Medulla oblongata (tissue), 1 donor: ENCODE measurements around the gene MLST8.

Experiments
- DNase-seq: peaks from one replicate; pipeline ENCODE4 v3.0.0-alpha.2; 2015; ENCODE audit errors: extremely low spot score

MLST8 gene, protein sequence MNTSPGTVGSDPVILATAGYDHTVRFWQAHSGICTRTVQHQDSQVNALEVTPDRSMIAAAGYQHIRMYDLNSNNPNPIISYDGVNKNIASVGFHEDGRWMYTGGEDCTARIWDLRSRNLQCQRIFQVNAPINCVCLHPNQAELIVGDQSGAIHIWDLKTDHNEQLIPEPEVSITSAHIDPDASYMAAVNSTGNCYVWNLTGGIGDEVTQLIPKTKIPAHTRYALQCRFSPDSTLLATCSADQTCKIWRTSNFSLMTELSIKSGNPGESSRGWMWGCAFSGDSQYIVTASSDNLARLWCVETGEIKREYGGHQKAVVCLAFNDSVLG

DNA sequence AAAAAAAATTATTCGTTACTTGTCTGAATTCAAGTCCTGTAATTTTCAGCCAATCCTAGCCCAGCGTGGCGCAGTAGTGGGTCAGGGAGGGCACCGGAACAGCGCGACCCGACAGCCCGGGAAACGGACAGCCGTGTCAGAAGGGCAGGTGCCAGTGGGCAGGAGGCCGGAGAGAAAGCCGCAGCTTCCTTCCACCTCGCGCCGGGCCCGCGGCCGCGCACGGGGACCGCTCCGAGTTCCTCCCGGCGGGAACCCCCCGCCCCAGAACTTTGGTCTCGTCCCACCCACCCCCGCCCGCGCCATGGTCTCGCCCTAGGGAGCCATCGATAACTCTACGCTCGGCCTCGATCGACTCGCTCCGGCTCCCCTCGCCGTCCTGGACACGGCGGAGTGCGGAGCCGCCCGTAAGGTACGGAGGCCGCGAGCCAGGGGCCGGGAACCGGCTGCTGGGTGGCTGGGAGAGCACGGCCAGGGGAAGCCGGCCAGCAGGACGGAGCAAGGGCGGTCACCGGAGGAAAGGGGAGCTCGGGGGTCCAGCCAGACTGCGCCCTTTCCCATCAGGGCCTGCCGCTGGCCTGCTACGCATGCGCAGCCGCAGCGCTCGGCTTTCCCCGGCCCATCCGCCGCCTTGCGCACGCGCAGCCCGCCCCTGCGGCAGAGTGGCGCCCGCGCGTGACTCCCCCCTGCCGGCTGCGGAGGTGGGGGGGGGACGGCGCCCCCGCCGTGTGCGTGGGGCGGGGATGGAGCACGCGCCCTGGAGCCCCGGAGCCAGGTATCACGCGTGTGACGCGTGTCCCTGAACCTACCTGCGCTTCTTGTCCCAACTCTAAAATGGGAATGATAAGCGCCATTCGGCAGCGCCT, at the start of gene MLST8:
TSS of gene MLST8 (plus strand) at position 351 of the 863 bp plus-strand sequence. CDS start 632 bp downstream, outside the sequence.
- DNase-seq: peak; percentile 90

DNA sequence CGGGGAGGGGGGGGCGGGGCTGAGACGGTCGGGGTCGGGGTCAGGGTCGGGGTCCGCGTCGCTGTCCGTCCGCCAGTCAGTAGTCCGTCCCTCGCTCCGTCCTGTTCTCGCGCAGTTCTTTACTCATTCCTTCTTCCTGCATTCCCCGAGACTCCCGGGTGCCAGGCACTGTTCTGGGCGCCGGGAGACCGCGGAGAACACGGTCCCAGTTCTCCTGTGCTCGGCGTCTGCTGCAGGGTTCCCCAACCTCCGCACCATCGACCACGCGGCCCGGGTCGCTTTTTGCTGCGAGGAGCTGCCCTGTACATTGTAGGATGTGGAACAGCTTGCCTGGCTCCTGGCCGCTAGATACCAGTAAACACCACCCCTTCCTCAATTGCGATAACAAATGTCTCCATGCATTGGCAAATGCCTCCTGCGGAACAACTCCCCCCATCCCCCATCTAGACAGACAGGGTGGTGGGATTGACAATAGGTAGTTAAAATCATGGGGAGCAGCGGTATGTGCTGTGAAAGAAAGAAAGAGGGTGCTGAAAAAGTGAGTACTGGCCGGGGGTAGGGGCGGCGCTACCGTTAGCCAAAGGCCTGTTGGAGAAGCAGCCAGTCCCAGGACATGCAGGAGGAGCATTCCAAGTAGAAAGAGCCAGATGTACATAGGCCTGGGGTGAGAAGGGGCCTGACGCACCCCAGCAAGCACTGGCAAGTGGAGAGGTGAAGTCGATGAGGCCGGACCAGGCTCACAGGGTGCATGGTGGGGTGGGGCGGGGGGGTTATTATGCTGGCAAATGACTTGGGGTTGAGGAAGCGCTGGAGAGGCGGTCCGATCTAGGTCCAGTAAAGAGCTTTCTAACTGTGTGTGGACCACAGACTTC, 49.0 kb upstream of the MLST8 start:
- DNase-seq: no peak

DNA sequence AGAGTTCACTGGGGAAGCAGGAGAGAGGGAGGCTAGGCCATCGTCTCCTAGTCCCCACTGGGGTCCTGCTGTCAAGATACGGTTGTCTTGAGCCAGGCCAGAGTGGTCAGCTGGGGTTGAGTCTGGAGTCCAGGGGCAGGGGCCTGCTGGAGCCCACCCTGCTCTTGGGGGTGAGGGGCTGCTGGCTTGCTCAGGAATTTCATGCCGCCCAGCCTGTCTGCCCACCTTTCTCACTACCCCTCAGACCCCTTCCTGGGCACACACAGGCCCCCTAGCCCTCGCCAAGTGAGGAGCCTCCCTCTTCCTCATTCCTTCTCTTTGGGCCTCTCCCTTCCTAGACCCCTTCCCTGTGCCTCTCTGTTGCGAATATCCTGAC, 48.4 kb upstream of the MLST8 start:
- DNase-seq: no peak

DNA sequence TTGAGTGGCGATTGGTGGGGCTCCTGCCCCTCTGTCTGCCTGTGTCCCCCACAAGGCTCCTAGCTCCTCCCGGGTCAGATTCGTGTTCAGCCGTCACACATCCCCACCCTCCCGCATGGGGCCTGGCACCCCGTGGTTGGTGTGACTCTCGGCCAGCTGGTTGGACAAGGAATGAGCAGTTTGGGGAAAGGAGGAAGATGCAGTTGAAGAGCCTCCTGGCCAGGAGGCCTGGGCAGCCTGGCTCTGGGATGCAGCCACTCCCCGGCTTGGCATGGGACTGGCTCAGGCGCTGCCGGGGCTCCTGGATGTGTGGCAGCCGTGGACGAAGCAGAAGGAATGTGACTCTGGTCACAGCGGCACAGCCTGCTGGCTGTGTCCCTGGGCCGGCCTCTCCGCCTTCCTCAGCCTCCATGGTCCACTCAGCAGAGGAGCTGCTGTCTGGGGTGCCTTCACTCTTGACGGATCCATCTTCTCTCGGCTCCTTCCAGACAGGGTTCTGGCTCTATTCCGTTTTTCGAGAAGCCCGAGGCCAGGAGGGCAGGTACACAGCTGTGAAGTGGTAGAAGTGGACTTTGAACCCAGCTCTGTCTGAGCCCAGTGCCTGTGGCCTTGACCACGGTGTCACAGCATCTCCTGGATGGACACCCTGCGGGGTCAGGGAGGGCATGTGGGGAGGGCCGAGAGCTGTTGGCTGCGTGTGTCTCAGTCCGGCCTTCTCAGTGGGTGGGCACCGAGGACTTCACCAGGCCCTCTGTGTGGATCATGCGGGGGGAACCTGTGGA, 47.6 kb upstream of the MLST8 start:
- DNase-seq: peak; percentile 57

DNA sequence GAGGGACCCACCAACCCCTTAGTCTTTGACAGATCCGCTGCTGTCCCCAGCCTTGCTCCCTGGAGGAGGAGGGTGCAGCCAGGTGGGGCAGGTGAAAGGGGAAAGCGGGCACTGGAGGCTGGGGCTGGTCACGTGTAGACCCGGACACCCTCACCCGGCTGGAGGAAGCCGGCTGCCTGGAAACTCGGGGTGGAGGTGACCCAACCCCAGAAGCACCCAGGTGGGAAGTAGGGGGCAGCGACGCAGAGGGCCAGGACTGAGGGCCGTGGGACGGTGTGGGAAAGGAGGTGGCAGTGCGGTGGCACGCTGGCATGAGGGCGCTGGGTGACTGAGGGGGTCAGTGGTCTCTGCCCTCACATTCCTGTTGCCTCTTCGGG, 47.0 kb upstream of the MLST8 start:
- no peak for DNase-seq

DNA sequence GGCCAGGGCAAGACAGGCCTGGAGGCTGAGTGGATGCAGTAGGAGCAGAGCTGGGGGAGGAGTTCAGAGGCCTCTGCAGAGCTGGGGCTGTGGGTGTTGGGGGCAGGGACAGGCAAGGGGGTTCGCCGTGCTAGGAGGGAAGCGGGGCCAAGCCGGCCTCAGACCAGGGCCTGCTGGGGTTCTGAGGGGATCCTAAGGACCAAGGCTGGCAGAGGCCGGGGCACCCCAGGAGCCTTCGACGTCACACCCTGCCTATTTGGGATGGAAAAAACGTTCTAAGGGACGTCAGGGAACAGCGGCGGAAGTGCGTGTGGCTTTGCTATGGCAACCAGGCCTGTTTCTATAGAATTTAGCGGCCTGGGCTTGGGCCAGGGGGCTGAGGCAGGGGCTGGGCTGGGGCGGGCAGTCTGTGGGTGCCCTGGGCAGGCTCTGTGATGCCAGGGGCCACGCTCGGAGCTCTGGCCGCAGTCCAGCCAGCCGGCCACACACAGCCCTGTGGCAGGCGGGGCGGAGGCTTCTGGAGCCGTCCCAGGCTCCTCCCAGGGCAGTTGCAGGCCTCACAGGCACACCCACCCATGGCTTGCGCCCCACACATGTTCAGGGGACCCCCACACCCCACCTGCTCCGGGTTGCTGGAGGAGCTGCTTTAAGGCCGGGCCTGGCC, 45.9 kb upstream of the MLST8 start:
- DNase-seq: peak; percentile 61

DNA sequence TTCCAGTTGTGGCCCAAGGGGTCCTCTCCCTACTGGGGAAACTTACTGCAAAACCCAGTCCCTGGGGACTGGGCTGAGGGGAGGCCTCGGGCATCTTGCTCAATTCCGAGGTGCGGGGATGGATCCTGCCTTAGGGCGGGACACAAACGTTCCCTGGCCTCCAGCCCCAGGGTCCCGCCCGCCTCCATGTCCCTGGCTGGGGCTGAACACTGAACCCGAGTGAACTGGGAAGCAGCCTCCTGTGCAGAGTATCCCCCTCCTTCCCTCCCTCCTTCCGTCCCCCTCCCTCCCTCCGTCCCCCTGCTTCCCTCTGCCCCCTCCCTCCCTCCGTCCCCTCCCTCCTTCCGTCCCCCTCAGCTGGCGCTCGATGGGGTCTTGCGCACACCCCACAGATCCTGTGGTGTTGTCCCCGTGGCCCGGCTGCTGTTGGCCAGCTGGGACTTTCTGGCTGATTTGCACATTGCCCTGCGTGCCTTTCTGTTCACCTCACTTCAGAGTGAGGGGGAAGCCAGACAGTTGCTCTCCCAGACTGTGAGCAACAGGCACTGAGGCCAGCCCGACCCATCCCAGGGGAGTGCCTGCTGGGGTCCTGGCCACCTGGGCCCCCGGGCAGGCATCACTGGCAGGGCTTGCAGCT, 44.2 kb upstream of the MLST8 start:
- DNase-seq: no peak

DNA sequence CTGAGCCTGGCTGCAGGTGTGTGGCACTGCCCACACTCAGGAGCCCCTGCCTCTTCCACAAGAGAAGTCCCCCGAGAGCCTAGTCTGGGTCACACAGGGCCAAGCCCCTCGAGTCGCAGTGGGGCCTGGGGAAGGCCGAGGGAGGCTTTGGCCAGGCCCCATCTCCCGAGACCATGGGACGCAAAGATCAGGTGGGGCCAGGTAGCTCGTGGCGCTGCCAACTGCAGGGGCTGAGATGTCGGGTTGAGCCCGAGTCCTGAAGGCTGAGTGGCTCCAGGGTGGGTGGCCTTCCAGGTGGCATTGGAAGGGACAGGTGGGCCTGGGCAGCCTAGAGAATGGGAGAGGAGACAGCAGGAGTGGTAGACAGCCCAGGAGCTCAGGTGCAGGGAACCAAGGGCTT, 43.3 kb upstream of the MLST8 start:
- no peak for DNase-seq

DNA sequence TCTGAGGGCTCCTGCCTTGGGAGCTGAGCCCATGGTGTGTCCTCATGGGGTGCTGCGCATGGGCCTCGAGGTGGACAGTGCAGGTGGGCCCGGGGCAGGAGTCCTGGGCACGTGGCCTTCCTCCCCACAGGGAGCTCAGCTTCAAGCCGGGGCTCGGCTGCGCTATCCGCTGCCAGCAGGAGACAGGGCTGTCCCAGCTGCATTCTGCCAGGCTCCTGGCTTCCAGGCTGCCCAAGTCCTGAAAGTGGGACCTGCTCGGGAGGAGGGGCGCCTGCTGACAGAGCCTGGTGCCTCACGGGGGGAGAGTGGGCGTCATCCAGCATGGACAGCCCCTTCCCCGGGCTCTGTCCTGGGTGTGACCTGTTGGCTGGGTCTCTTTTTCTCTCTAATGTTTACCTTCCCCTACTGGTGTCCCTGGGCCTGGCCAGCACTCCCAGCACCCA, 42.6 kb upstream of the MLST8 start:
- DNase-seq: no peak

DNA sequence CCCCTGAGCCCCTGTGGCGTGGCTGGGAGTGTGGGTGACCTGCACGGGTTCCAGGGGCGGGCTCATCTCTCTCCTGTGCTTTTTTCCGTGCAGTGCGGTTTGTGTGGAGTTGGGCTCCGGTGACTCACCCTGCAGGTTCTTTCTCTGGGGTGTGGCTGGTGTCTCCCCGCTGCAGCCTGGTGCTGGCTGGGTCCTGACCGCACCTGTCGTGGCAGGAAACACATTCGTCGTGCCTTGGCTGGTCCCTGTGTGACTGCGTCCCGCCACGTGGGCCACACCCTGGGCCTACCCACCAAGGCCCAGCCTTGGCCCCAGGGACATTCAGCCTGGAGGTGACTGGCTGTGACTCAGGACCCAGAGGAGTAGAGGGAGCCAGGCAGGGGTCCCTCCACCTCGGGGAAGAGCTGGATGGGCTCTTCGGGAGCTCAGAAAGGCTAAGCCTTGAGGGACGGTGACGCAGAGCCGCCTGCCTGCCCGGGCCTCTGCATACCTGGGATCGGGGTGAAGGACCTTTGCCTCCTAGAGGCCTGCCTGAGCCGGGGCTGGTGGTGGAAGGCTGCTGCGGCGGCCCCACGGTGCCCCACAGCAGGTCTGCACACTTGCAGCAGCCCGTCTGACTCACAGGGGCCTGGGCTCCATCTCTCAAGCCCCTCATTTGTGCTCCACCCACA, 41.9 kb upstream of the MLST8 start:
- DNase-seq: no peak

DNA sequence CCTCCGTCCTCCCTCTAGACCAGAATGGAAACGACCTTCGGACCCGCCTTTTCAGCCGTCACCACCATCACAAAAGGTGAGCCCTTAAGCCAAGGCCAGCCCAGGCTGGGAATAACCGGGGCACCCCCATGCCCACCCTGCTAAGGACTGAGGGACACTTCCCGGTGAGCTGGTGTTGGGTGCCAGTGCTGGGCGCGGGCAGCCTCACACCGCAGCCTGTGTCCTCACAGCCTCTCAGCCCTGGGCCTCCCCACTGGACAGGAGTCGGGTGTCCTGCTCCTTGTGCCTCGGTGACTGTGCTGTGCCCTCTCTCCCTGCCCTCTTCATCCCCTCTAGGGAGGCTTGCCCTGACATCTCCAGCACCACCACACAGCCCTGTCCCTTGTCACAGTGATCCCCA, 39.4 kb upstream of the MLST8 start:
- DNase-seq: no peak

DNA sequence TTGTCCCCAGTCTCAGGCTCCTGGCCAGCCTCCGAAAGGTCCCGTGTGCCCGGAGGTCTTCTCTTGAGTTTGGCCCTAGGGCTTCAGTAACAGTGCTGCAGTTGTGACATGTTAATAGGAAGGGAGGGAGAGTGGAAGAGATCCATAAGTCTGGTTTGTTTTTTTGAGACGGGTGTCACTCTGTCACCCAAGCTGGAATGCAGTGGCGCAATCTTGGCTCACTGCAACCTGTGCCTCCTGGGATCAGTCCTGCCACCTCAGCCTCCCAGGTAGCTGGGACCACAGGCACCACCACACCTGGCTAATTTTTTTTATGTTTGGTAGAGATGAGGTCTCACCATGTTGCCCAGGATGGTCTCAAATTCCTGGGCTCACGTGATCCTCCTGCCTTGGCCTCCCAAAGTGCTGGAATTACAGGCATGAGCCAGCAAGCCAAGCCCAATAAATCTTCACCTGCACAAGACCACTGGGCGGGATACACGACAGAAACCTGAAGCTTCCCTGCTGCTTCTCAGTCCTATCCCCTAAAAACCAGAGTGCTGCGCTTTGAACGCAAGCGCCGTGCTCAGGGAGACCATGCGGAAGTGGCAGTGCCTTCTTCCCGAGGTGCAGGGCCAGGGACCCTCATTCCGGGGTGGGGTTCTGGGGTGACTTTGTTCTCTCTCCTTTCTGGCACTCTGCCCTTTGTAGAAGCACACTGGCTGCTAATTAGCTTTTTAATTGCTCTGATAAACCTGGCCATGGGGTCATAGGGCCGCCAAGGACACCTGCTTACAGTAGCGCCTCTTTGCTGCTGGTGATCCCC, 38.8 kb upstream of the MLST8 start:
- DNase-seq: no peak

DNA sequence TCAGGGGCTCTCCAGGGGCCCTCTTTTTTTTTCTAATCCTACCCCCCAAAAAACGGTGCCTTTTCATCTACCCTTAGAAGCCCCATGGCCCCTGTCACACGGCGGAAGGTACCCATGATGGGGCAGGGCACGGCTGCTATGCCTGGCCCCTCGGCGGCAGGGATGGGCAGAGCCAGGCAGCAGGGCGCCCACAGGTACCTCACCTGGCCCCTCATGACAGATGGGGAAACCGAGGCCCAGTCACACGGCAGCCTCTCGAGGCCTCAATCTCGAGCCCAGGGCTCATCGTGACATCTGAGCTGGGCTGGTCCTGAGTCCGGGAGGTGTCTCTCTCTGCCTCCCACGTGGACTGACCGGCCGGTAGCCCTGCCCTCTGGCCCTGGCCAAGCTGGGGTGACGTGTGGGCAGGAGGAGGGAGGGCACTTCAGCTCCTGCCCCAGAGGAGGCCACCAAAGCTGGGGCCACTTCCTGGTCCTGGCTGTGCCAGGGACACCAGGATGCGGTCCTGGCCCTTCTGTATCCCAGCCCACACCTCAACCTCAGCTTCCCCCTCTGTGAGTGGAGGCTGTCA, 38.1 kb upstream of the MLST8 start:
- no peak for DNase-seq

DNA sequence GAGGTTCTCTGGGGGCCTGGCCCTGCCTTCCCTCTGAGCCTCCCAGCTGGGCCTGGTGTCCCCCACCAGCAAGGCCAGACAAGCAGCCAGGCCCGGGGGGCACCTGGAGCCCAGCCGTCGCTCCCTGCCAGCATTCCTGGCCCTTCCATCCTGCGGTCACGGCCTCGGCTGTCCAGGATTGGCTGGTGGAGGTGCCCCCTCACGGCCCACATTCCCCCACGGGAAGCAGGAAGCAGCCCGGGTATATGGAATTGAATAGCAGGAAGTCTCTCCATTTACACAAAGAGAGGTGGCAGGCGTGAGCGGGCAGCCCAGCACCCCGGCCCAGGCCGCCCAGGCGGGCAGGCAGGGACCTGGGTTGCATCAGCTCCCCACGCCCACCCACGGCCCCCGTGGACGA, 35.2 kb upstream of the MLST8 start:
- DNase-seq: no peak

DNA sequence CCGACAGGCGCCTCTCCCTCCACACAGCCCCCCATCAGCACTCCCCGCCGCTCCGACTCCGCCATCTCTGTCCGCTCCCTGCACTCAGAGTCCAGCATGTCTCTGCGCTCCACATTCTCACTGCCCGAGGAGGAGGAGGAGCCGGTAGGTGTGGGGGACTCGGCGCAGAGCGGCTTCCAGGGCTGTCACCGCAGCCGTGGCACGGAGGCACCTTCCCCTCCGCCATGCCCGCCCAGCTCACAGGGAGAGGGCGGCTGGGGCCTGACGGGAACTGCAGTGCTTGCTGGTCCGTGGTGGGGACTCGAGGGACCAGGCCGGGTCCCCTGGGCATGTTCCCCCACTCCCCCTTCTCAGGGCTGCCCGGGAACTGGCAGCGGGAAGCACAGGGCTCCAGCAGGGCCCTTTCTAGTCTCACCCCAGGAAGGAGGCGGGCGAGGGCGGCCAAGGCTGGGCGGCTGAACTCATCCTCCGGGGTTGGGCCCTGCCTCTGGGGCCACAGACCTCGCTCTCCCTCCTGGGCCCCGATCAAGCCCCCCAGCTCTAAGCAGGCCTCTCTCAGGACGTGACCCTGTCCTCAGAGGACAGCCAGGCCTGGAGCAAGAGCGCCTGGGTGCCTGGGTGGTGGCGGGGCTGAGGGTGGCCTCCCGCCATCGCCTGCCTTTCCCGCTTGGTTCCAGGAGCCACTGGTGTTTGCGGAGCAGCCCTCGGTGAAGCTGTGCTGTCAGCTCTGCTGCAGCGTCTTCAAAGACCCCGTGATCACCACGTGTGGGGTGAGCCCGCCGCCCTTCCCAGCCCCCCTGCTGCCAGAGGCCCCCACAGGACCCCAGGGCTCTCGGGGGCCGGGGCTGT, 34.4 kb upstream of the MLST8 start:
- DNase-seq: no peak

DNA sequence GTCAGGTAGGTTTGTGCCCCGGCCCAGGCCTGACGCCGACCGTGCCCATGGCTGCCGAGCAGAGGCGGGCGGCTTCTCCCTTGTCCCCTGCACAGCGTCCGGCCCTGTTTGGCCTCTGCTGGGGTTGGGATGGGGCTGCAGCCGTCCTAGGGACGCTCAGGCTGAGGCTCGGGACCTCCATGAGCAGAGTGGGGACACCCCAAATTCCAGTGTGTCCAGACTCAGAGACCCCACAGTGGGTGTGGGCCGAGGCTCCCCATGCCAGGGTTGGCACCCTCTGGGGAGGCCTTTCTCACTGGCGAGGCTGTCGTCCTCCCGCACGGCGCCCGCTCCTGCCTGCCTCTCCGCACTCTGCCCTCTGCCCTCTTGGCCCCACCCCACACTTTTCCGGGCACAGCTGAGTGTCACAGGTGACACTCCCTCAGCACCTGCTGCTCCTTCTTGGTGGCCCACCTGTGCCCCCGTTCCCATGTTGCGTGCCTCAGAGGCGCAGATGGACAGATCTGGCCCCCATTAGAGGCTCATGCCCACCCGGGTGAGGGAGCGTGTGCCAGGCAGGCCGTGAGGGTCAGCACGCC, 33.6 kb upstream of the MLST8 start:
- DNase-seq: no peak

DNA sequence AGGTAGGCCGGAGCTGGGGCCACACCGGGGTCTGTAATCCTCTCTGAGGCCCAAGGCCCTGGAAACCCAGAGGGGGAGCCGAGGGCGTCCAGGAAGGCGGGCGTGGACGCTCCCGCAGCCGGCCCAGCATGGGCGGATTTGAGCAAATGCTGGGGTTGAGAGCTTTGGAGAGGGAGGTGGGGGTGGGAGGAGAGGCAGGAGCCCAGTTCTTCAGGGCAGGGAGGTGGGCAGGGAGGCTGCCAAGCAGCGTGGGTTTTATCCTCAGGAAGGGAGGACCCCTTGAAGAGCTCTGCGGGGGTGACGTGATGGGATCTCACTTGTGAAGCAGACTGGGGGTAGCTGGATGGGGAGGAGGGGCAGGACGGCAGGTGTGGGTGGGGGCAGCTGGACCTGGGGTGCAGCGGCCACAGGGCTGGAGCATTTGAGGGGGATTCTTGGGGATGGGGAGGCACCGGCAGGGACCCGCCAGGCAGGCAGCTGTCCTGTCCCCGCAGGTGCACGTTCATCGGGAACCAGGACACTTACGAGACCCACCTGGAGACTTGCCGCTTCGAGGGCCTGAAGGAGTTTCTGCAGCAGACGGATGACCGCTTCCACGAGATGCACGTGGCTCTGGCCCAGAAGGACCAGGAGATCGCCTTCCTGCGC, 32.4 kb upstream of the MLST8 start:
- DNase-seq: no peak
